ENCODE data around the gene ITPR1. TPM values are rescaled to one million over a fixed set of nuclear protein-coding genes. Genes with fewer than 3 reads are reported as not detected.

ITPR1 gene
- total and polyA plus RNA-seq, 3 donors from 2014 or later, result 26.5 to 129 (median 59.7) TPM

- Histone ChIP-seq H3K9me3 (no peaks in the 10 kb centered on the region), H3K27ac (no peak overlapping the region), H3K27me3 (no peaks in the 10 kb centered on the region), H3K36me3 (ENCODE audit: low read depth, missing control alignments) (no peaks in the 10 kb centered on the region), H3K4me1 (no peaks in the 10 kb centered on the region), H3K4me3 (no peak overlapping the region)
- intact Hi-C loops (cut with DNase I; ENCODE audit: low total_unique reads), result no loop called here
- WGBS, 2 donors, result 80 to 86% methylated on average over 4 of the region's 4 CpGs
- TF ChIP-seq CTCF (IDR thresholded peaks at IDR 0.05), result no peak
- TF ChIP-seq POLR2A (IDR thresholded peaks at IDR 0.05), result no peak
- DNase-seq, result no peak
These were observed 345.5 kb downstream of the ITPR1 start for GRCh38 chr3:4838621-4839022.

DNA sequence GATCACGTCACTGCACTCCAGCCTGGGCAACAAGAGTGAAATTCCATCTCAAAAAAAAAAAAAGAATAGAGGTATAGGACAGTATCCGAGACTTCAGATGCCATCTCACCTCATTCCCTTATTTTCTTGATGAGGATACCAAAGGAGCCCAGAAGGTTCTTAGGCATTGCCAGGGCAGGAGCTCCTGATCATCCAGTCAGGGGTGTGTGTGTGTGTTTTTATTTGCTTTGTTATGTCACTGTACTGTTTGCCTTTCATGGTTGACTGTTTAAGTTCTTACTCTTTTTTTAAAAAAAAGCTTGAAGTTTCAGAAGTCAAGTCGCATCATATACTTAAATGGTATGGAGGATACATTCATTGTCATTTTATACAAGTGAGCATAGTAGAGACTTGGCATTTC, 346.1 kb downstream of the ITPR1 start:
- intact Hi-C loops (cut with DNase I; ENCODE audit: low total_unique reads), result no loop called here
- TF ChIP-seq CTCF (IDR thresholded peaks at IDR 0.05) (no peak), POLR2A (IDR thresholded peaks at IDR 0.05) (no peak)
- Histone ChIP-seq H3K9me3 (no peaks in the 10 kb centered on the region), H3K36me3 (ENCODE audit: low read depth, missing control alignments) (no peaks in the 10 kb centered on the region), H3K27ac (no peak overlapping the region), H3K4me3 (no peak overlapping the region), H3K4me1 (no peaks in the 10 kb centered on the region), H3K27me3 (no peaks in the 10 kb centered on the region)
- no peak for DNase-seq
- WGBS, 2 donors, result 96 to 98% methylated on average over 3 of the region's 3 CpGs

- intact Hi-C loops (cut with DNase I; ENCODE audit: low total_unique reads), result no loop called here
These were observed 348.1 kb downstream of the ITPR1 start for GRCh38 chr3:4841225-4841624.

DNA sequence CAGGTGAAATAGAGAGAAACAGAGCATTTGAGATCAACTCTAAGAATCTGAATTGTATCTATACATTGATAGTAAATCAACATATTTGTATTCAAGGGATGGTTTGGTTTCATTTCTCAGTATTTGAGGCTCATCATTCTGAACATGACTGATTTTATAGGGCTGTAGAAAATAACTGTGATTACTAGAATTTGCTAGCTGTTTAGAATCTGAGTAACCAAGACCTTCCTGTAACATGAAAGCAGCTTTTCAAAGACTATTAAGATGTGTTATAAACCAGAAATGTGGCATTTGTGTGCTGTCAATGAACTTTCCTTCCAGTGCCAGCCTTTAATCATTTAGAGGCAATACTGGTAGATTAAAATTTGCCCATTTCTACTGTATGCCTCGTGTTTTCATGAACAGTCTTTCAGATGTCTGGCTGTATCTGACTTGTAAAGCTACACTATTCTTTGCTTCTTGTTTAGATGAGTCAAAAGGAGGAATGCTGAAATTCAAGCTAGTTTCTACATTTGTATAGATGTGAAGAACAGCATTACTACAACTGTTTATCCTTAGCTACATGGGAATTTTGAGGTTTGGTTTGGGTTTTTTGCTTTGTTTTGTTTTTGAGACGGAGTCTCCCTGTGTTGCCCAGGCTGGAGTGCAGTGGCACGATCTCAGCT, 348.8 kb downstream of the ITPR1 start:
- Histone ChIP-seq H3K27ac (no peak overlapping the region), H3K36me3 (ENCODE audit: low read depth, missing control alignments) (no peaks in the 10 kb centered on the region), H3K4me3 (no peak overlapping the region), H3K4me1 (no peaks in the 10 kb centered on the region), H3K9me3 (no peaks in the 10 kb centered on the region), H3K27me3 (no peaks in the 10 kb centered on the region)
- DNase-seq, result no peak
- intact Hi-C loops (cut with DNase I; ENCODE audit: low total_unique reads), result no loop called here
- 91 to 92% methylated on average over 3 of the region's 3 CpGs for WGBS, 2 donors
- TF ChIP-seq POLR2A (IDR thresholded peaks at IDR 0.05), result no peak
- no peak for TF ChIP-seq CTCF (IDR thresholded peaks at IDR 0.05)

More at GRCh38 chr3:4841225-4841624, 348.1 kb downstream of the ITPR1 start:
- no peak overlapping the region for H3K4me3 ChIP-seq
- no peaks in the 10 kb centered on the region for H3K4me1 ChIP-seq
- TF ChIP-seq CTCF (IDR thresholded peaks at IDR 0.05) (no peak), POLR2A (IDR thresholded peaks at IDR 0.05) (no peak)
- H3K9me3 ChIP-seq, result no peaks in the 10 kb centered on the region
- no peaks in the 10 kb centered on the region for H3K27me3 ChIP-seq
- no peak for DNase-seq
- 92 to 99% methylated on average over 3 of the region's 3 CpGs for WGBS, 2 donors
- no peaks in the 10 kb centered on the region for H3K36me3 ChIP-seq (ENCODE audit: low read depth, missing control alignments)
- H3K27ac ChIP-seq, result no peak overlapping the region

DNA sequence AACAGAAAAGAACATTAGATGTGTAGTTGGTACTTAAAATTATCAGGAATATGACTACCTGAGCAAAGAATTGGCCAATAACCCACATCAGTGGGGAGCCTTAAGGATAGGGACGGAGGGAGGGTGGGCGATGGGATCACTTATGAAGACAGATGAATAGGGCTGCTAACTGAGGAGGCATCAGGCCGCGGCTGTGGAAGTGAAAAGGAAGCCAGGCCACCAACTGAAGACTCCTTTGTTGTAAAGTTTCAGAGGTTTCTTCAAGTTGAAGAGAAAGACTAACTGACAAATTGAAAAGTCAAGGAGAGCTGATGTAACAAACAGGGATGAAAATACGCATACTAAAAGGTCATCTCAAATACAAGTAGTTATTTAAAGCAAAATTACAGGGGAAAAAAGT, 350.5 kb downstream of the ITPR1 start:
- 89 to 96% methylated on average over 5 of the region's 5 CpGs for WGBS, 2 donors

More for the DNA sequence above, 350.5 kb downstream of the ITPR1 start:
- H3K36me3 ChIP-seq (ENCODE audit: low read depth, missing control alignments), result no peaks in the 10 kb centered on the region
- no peak overlapping the region for H3K27ac ChIP-seq
- intact Hi-C loops (cut with DNase I; ENCODE audit: low total_unique reads), result no loop called here
- no peaks in the 10 kb centered on the region for H3K9me3 ChIP-seq
- DNase-seq, result no peak
- no peak for TF ChIP-seq POLR2A (IDR thresholded peaks at IDR 0.05)
- no peak for TF ChIP-seq CTCF (IDR thresholded peaks at IDR 0.05)
- no peaks in the 10 kb centered on the region for H3K27me3 ChIP-seq
- H3K4me3 ChIP-seq, result no peak overlapping the region
- peaks cover 10% of the 10 kb centered on the region for H3K4me1 ChIP-seq
